ENCODE measurements around the gene SYNGR1.
A peak's percentile ranks its signal among the peaks of the same experiment; 100 is the strongest.

SYNGR1 gene

GRCh38 chr22:39309881-39310714 is 39.7 kb upstream of the SYNGR1 start:
- H3K27me3 ChIP-seq (ENCODE audit: insufficient read depth, low read length, poor library complexity) = no peaks in the 10 kb centered on the region
- peak overlapping the region; percentile 67 for H3K27ac ChIP-seq (ENCODE audit: low read depth, low read length)
- peak; percentile 70 for DNase-seq
- H3K18ac ChIP-seq (ENCODE audit: low read length) = peak overlapping the region; percentile 13
- H4K5ac ChIP-seq (ENCODE audit: low read length) = no peak overlapping the region
- no peak overlapping the region for H3K4me2 ChIP-seq (ENCODE audit: low read length)
- peaks cover 8% of the 10 kb centered on the region for H3K79me2 ChIP-seq (ENCODE audit: control insufficient read depth, insufficient read depth, low read length)
- H3K4me1 ChIP-seq (ENCODE audit: control insufficient read depth, low read depth, low read length) = peaks cover 2% of the 10 kb centered on the region
- no peak overlapping the region for H2BK120ac ChIP-seq (ENCODE audit: low read depth, low read length)
- H2AK5ac ChIP-seq (ENCODE audit: low read length) = no peak overlapping the region
- peak overlapping the region; percentile 65 for H3K56ac ChIP-seq (ENCODE audit: low read length)
- H3K9ac ChIP-seq (ENCODE audit: low read length) = no peak overlapping the region
- H3K4me3 ChIP-seq (ENCODE audit: low read length) = no peak overlapping the region
- no peak overlapping the region for H2BK15ac ChIP-seq (replicated peaks; ENCODE audit: low read depth)
- H2BK5ac ChIP-seq (ENCODE audit: low read length) = no peak overlapping the region
- H3K4ac ChIP-seq (ENCODE audit: low read depth, low read length) = no peak overlapping the region
- H4K8ac ChIP-seq (ENCODE audit: low read depth, low read length) = no peak overlapping the region
- WGBS (ENCODE audit: extremely low coverage, insufficient coverage, low lambda C conversion rate) = no CpG with 5 or more reads among the region's 16 CpGs
- peak overlapping the region; percentile 11 for H3K23ac ChIP-seq (ENCODE audit: low read length)
- peaks cover 33% of the 10 kb centered on the region for H3K36me3 ChIP-seq (ENCODE audit: control insufficient read depth, insufficient read depth, low read length)
- peaks cover 11% of the 10 kb centered on the region for H3K79me1 ChIP-seq (ENCODE audit: low read length)

GRCh38 chr22:39311592-39312400 is 38.0 kb upstream of the SYNGR1 start:
- H3K27me3 ChIP-seq (ENCODE audit: insufficient read depth, low read length, poor library complexity) = no peaks in the 10 kb centered on the region
- H2BK120ac ChIP-seq (ENCODE audit: low read depth, low read length) = no peak overlapping the region
- no peak overlapping the region for H4K8ac ChIP-seq (ENCODE audit: low read depth, low read length)
- H3K4me1 ChIP-seq (ENCODE audit: control insufficient read depth, low read depth, low read length) = peaks cover 2% of the 10 kb centered on the region
- peaks cover 17% of the 10 kb centered on the region for H3K79me1 ChIP-seq (ENCODE audit: low read length)
- no peak overlapping the region for H4K5ac ChIP-seq (ENCODE audit: low read length)
- peak overlapping the region; percentile 39 for H3K56ac ChIP-seq (ENCODE audit: low read length)
- H3K18ac ChIP-seq (ENCODE audit: low read length) = no peak overlapping the region
- H3K23ac ChIP-seq (ENCODE audit: low read length) = no peak overlapping the region
- H3K27ac ChIP-seq (ENCODE audit: low read depth, low read length) = peak overlapping the region; percentile 0
- WGBS (ENCODE audit: extremely low coverage, insufficient coverage, low lambda C conversion rate) = no CpG with 5 or more reads among the region's 19 CpGs
- H2BK5ac ChIP-seq (ENCODE audit: low read length) = no peak overlapping the region
- H3K4me2 ChIP-seq (ENCODE audit: low read length) = no peak overlapping the region
- H2AK5ac ChIP-seq (ENCODE audit: low read length) = no peak overlapping the region
- H3K9ac ChIP-seq (ENCODE audit: low read length) = no peak overlapping the region
- H2BK15ac ChIP-seq (replicated peaks; ENCODE audit: low read depth) = no peak overlapping the region
- peak; percentile 48 for DNase-seq
- H3K4ac ChIP-seq (ENCODE audit: low read depth, low read length) = no peak overlapping the region
- peaks cover 24% of the 10 kb centered on the region for H3K79me2 ChIP-seq (ENCODE audit: control insufficient read depth, insufficient read depth, low read length)
- H3K4me3 ChIP-seq (ENCODE audit: low read length) = no peak overlapping the region
- H3K36me3 ChIP-seq (ENCODE audit: control insufficient read depth, insufficient read depth, low read length) = peaks cover 44% of the 10 kb centered on the region

- Histone ChIP-seq H4K8ac (ENCODE audit: low read depth, low read length) (no peak overlapping the region), H3K23ac (ENCODE audit: low read length) (no peak overlapping the region), H3K4ac (ENCODE audit: low read depth, low read length) (no peak overlapping the region), H3K4me1 (ENCODE audit: control insufficient read depth, low read depth, low read length) (peaks cover 2% of the 10 kb centered on the region), H2BK15ac (replicated peaks; ENCODE audit: low read depth) (no peak overlapping the region), H3K79me1 (ENCODE audit: low read length) (peaks cover 20% of the 10 kb centered on the region), H3K27ac (ENCODE audit: low read depth, low read length) (no peak overlapping the region), H3K9ac (ENCODE audit: low read length) (no peak overlapping the region), H2BK120ac (ENCODE audit: low read depth, low read length) (no peak overlapping the region), H3K56ac (ENCODE audit: low read length) (no peak overlapping the region), H3K4me3 (ENCODE audit: low read length) (no peak overlapping the region), H3K36me3 (ENCODE audit: control insufficient read depth, insufficient read depth, low read length) (peaks cover 50% of the 10 kb centered on the region), H3K79me2 (ENCODE audit: control insufficient read depth, insufficient read depth, low read length) (peaks cover 30% of the 10 kb centered on the region), H2AK5ac (ENCODE audit: low read length) (no peak overlapping the region), H3K27me3 (ENCODE audit: insufficient read depth, low read length, poor library complexity) (no peaks in the 10 kb centered on the region), H2BK5ac (ENCODE audit: low read length) (no peak overlapping the region), H3K18ac (ENCODE audit: low read length) (no peak overlapping the region), H3K4me2 (ENCODE audit: low read length) (no peak overlapping the region), H4K5ac (ENCODE audit: low read length) (no peak overlapping the region)
- no CpG with 5 or more reads among the region's 5 CpGs for WGBS (ENCODE audit: extremely low coverage, insufficient coverage, low lambda C conversion rate)
- no peak for DNase-seq
Observed at GRCh38 chr22:39312410-39312809, 37.4 kb upstream of the SYNGR1 start.

- Histone ChIP-seq H3K79me2 (ENCODE audit: control insufficient read depth, insufficient read depth, low read length) (peaks cover 41% of the 10 kb centered on the region), H2AK5ac (ENCODE audit: low read length) (no peak overlapping the region), H3K4ac (ENCODE audit: low read depth, low read length) (no peak overlapping the region), H3K4me1 (ENCODE audit: control insufficient read depth, low read depth, low read length) (peaks cover 2% of the 10 kb centered on the region), H3K27me3 (ENCODE audit: insufficient read depth, low read length, poor library complexity) (no peaks in the 10 kb centered on the region), H3K36me3 (ENCODE audit: control insufficient read depth, insufficient read depth, low read length) (peaks cover 57% of the 10 kb centered on the region), H3K56ac (ENCODE audit: low read length) (no peak overlapping the region), H2BK15ac (replicated peaks; ENCODE audit: low read depth) (no peak overlapping the region), H3K27ac (ENCODE audit: low read depth, low read length) (no peak overlapping the region), H4K8ac (ENCODE audit: low read depth, low read length) (no peak overlapping the region), H3K9ac (ENCODE audit: low read length) (peak overlapping the region; percentile 8), H3K4me3 (ENCODE audit: low read length) (no peak overlapping the region), H3K23ac (ENCODE audit: low read length) (no peak overlapping the region), H2BK5ac (ENCODE audit: low read length) (no peak overlapping the region), H3K79me1 (ENCODE audit: low read length) (peaks cover 20% of the 10 kb centered on the region), H4K5ac (ENCODE audit: low read length) (no peak overlapping the region), H2BK120ac (ENCODE audit: low read depth, low read length) (no peak overlapping the region), H3K4me2 (ENCODE audit: low read length) (no peak overlapping the region), H3K18ac (ENCODE audit: low read length) (no peak overlapping the region)
- no CpG with 5 or more reads among the region's 20 CpGs for WGBS (ENCODE audit: extremely low coverage, insufficient coverage, low lambda C conversion rate)
- no peak for DNase-seq
Observed at GRCh38 chr22:39313258-39314001, 36.4 kb upstream of the SYNGR1 start.

GRCh38 chr22:39314251-39314971 is 35.4 kb upstream of the SYNGR1 start:
- H3K4me3 ChIP-seq (ENCODE audit: low read length) = no peak overlapping the region
- peaks cover 57% of the 10 kb centered on the region for H3K36me3 ChIP-seq (ENCODE audit: control insufficient read depth, insufficient read depth, low read length)

More at GRCh38 chr22:39314251-39314971, 35.4 kb upstream of the SYNGR1 start:
- no peaks in the 10 kb centered on the region for H3K4me1 ChIP-seq (ENCODE audit: control insufficient read depth, low read depth, low read length)
- peak overlapping the region; percentile 17 for H3K56ac ChIP-seq (ENCODE audit: low read length)
- no peaks in the 10 kb centered on the region for H3K27me3 ChIP-seq (ENCODE audit: insufficient read depth, low read length, poor library complexity)
- no peak overlapping the region for H3K27ac ChIP-seq (ENCODE audit: low read depth, low read length)
- H3K4me2 ChIP-seq (ENCODE audit: low read length) = no peak overlapping the region
- peaks cover 20% of the 10 kb centered on the region for H3K79me1 ChIP-seq (ENCODE audit: low read length)
- no peak overlapping the region for H2BK120ac ChIP-seq (ENCODE audit: low read depth, low read length)
- H4K5ac ChIP-seq (ENCODE audit: low read length) = no peak overlapping the region
- no CpG with 5 or more reads among the region's 14 CpGs for WGBS (ENCODE audit: extremely low coverage, insufficient coverage, low lambda C conversion rate)
- H4K8ac ChIP-seq (ENCODE audit: low read depth, low read length) = no peak overlapping the region
- H3K18ac ChIP-seq (ENCODE audit: low read length) = no peak overlapping the region
- peak; percentile 61 for DNase-seq
- H3K9ac ChIP-seq (ENCODE audit: low read length) = peak overlapping the region; percentile 31
- H2AK5ac ChIP-seq (ENCODE audit: low read length) = no peak overlapping the region
- peaks cover 50% of the 10 kb centered on the region for H3K79me2 ChIP-seq (ENCODE audit: control insufficient read depth, insufficient read depth, low read length)
- no peak overlapping the region for H3K4ac ChIP-seq (ENCODE audit: low read depth, low read length)
- H3K23ac ChIP-seq (ENCODE audit: low read length) = no peak overlapping the region
- H2BK5ac ChIP-seq (ENCODE audit: low read length) = no peak overlapping the region
- no peak overlapping the region for H2BK15ac ChIP-seq (replicated peaks; ENCODE audit: low read depth)

Measured in mesendoderm (in vitro differentiated cells).